Right atrium auricular region (tissue), 2 donors: ENCODE data around the gene IFNGR2. TPM values are rescaled to one million over a fixed set of nuclear protein-coding genes. Genes with fewer than 3 reads are reported as not detected.
"Not testable (repeated sequence)": the region's sequence is repeated elsewhere in the genome, so short reads cannot be mapped to it uniquely, and the experiment has no call there.

Experiments
- DNase-seq: peaks from one replicate; pipeline ENCODE4 v3.0.0-alpha.2; 2019; ENCODE audit warnings: low spot score
- H3K27ac ChIP-seq, 2 donors: fragments of 200-600 bp; sonication (generic); 1 replicate in 1 of 2; 2 replicates in 1 of 2; pipeline ENCODE4 v1.5.1; 2016 to 2019
- H3K27me3 ChIP-seq, 2 donors: fragments of 200-600 bp; sonication (generic); one replicate each; pipeline versions ENCODE4 v1.5.1 to v1.6.0; 2017 to 2019
- H3K36me3 ChIP-seq: fragments of 200-600 bp; sonication (generic); one replicate; pipeline ENCODE4 v1.5.1; 2016
- H3K4me1 ChIP-seq, 2 donors: fragments of 200-600 bp; sonication (generic); one replicate each; pipeline versions ENCODE4 v1.5.1 to v1.6.0; 2017 to 2019
- H3K4me3 ChIP-seq, 2 donors: fragments of 200-600 bp; sonication (generic); 1 replicate in 1 of 2; 2 replicates in 1 of 2; pipeline ENCODE4 v1.5.1; 2017 to 2019; ENCODE audit warnings: mild to moderate bottlenecking in 1 of 2, moderate library complexity in 1 of 2
- H3K9me3 ChIP-seq, 2 donors: fragments of 200-600 bp; sonication (generic); one replicate each; pipeline ENCODE4 v1.5.1; 2019
- CTCF ChIP-seq, 2 donors: fragments of 200-600 bp; sonication (generic); IDR thresholded peaks; one replicate each; pipeline ENCODE4 v1.5.1; 2019; ENCODE audit warnings: antibody characterized with exemption in 2 of 2
- total RNA-seq, 2 donors: library from RNA; depleted of rRNA; stranded (reverse); fragments of >200 nt; gene quantifications; one replicate each; pipeline ENCODE4 v1.1.0, GENCODE V29; 2016

IFNGR2 gene
- total RNA-seq, 2 donors from 2014 or later, result 40.2 to 47.3 TPM

- no peak for TF ChIP-seq CTCF (IDR thresholded peaks at IDR 0.05)
- Histone ChIP-seq H3K4me3 (no peak overlapping the region), H3K27me3 (no peaks in the 10 kb centered on the region), H3K27ac (no peak overlapping the region), H3K4me1 (no peaks in the 10 kb centered on the region), H3K9me3 (no peaks in the 10 kb centered on the region), H3K36me3 (peaks cover 33% of the 10 kb centered on the region)
- DNase-seq, result no peak
Observed at GRCh38 chr21:33458861-33459260, 55.6 kb downstream of the IFNGR2 start.

GRCh38 chr21:33461538-33462250 is 58.5 kb downstream of the IFNGR2 start:
- Histone ChIP-seq H3K4me3 (no peak overlapping the region), H3K9me3 (no peaks in the 10 kb centered on the region), H3K36me3 (peaks cover 39% of the 10 kb centered on the region), H3K27ac (no peak overlapping the region), H3K27me3 (no peaks in the 10 kb centered on the region), H3K4me1 (no peaks in the 10 kb centered on the region)
- no peak for TF ChIP-seq CTCF (IDR thresholded peaks at IDR 0.05)
- DNase-seq, result no peak

DNA sequence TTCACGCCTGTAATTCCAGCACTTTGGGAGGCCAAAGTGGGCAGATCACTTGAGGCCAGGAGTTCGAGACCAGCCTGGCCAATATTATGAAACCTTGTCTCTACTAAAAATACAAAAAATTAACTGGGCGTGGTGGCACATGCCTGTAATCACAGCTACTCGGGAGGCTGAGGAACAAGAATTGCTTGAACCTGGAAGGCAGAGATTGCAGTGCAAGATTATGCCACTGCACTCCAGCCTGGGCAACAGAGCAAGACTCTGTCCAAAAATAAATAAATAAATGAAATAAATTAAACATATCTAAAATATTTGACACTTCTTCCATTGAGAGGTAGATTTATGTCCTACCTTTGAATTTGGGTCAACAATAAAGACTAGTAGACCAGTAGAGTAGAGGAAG is 66.0 kb downstream of the IFNGR2 start:
- not testable (repeated sequence) for DNase-seq, H3K4me3 ChIP-seq, H3K27me3 ChIP-seq, H3K4me1 ChIP-seq, H3K9me3 ChIP-seq, H3K27ac ChIP-seq
- H3K36me3 ChIP-seq, result peaks cover 14% of the 10 kb centered on the region

DNA sequence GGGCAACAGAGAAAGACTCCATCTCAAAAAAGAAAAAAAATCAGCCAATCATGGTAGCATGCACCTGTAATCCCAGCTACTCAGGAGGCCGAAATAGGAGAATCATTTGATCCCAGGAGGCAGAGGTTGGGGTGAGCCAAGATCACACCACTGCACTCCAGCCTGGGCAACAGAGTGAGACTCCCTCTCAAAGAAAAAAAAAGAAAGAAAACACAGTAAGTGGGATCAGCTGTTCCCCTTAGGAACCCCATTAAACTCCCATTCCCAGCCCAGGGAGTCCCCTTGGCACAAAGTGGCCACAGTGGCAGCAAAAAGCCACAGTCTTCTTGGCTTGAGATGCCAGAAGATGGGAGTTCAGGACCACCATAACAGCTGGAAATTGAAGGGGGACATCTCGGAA is 67.5 kb downstream of the IFNGR2 start:
- no peaks in the 10 kb centered on the region for H3K4me1 ChIP-seq
- peaks cover 13% of the 10 kb centered on the region for H3K36me3 ChIP-seq
- H3K27me3 ChIP-seq, result no peaks in the 10 kb centered on the region
- no peak overlapping the region for H3K27ac ChIP-seq
- no peak for TF ChIP-seq CTCF (IDR thresholded peaks at IDR 0.05)
- no peak overlapping the region for H3K4me3 ChIP-seq
- DNase-seq, result no peak
- H3K9me3 ChIP-seq, result no peaks in the 10 kb centered on the region

DNA sequence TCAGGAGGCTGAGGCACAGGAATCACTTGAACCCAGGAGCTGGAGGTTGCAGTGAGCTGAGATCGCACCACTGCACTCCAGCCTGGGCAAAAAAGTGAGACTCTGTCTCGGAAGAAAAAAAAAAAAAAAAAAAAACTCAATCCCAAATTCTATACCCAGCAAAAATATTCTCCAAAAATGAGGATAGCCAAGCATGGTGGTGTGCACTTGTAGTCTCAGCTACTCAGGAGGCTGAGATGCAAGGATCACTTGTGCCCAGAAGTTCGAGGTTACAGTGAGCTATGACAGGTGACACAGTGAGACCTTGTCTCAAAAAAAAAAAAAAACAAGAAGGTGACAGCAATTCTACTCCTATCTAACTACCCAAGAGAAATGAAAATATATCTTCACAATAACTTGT is 70.1 kb downstream of the IFNGR2 start:
- H3K9me3 ChIP-seq, result no peaks in the 10 kb centered on the region
- no peak for TF ChIP-seq CTCF (IDR thresholded peaks at IDR 0.05)
- no peaks in the 10 kb centered on the region for H3K27me3 ChIP-seq
- peaks cover 0 to 4% of the 10 kb centered on the region in 2 donors for H3K4me1 ChIP-seq
- no peak overlapping the region for H3K4me3 ChIP-seq
- no peaks in the 10 kb centered on the region for H3K36me3 ChIP-seq
- no peak for DNase-seq
- no peak overlapping the region for H3K27ac ChIP-seq

- Histone ChIP-seq H3K27ac (no peak overlapping the region), H3K4me1 (peaks cover 0 to 17% of the 10 kb centered on the region in 2 donors), H3K36me3 (no peaks in the 10 kb centered on the region), H3K4me3 (no peak overlapping the region), H3K9me3 (no peaks in the 10 kb centered on the region), H3K27me3 (no peaks in the 10 kb centered on the region)
- no peak for DNase-seq
- TF ChIP-seq CTCF (IDR thresholded peaks at IDR 0.05), result no peak
Observed at GRCh38 chr21:33477066-33477465, 73.9 kb downstream of the IFNGR2 start.
